K562 (cell line): ENCODE measurements around the gene KLHL30. TPM values are rescaled to one million over a fixed set of nuclear protein-coding genes. Genes with fewer than 3 reads are reported as not detected.

Source experiments
- ATAC-seq: fragments of 200-7000 bp; cut with Tn5 transposase; 3 replicates; pipeline ENCODE4 v1.9.1; 2020; ENCODE audit warnings: moderate library complexity
- BruUV-seq: library from RNA; stranded (reverse); fragments of 400-500 nt; replicated peaks from 2 replicates; lab custom pipeline; 2021; lab: Mats Ljungman, UMichigan
- CTCF ChIA-PET: fragments of 300-600 bp; formaldehyde crosslinking; extraction: SDS; loops from one replicate; lab custom pipeline; 2021; ENCODE audit warnings: low intra/inter-chr PET ratio; lab: Yijun Ruan, JAX
- POLR2A ChIA-PET: fragments of 300-600, 350-650 bp; sonication (Branson Sonifier 250); formaldehyde crosslinking; extraction: SDS; loops from one replicate; lab custom pipeline; 2021; ENCODE audit warnings: antibody characterized with exemption, inconsistent platforms; lab: Yijun Ruan, JAX
- DNase-seq, 4 experiments: peaks; one replicate each; pipeline versions ENCODE4 v3.0.0 to v3.0.0-alpha.2; 2011 to 2018; ENCODE audit warnings: low spot score in 3 of 4, mixed read lengths in 3 of 4; ENCODE audit errors: extremely low read depth in 1 of 4
- FAIRE-seq: peaks from 2 replicates; lab custom pipeline; 2011; peaks lifted over from hg19 to GRCh38; lab: Jason Lieb, UNC
- H2AFZ ChIP-seq: 2 replicates; pipeline ENCODE4 v1.6.0; 2011; ENCODE audit warnings: low read depth, low read length, control low read depth, inconsistent platforms
- H3K27ac ChIP-seq: fragments of 200-600 bp; 3 replicates; pipeline ENCODE4 v1.8.0; 2011; ENCODE audit warnings: low read depth, mild to moderate bottlenecking, control low read depth, inconsistent platforms, low read length, moderate library complexity, mixed read lengths; ENCODE audit errors: extremely low read depth
- H3K27me3 ChIP-seq, 2 experiments: fragments of 300-600 bp in 1 of 2; 2 replicates in 1 of 2; 3 replicates in 1 of 2; pipeline versions ENCODE4 v1.6.0 to v1.8.0; 2011; ENCODE audit warnings: inconsistent platforms in 2 of 2, low read length in 2 of 2, mild to moderate bottlenecking in 1 of 2, mixed read lengths in 1 of 2, moderate library complexity in 1 of 2; ENCODE audit not compliant: control insufficient read depth in 2 of 2, insufficient read depth in 2 of 2
- H3K36me3 ChIP-seq: fragments of 300-600 bp; 3 replicates; pipeline ENCODE4 v1.8.0; 2011; ENCODE audit warnings: mild to moderate bottlenecking, low read length, inconsistent platforms; ENCODE audit not compliant: control insufficient read depth, insufficient read depth
- H3K4me1 ChIP-seq, 2 experiments: fragments of 200-600 bp in 1 of 2; replicated peaks in 1 of 2; 2 replicates in 1 of 2; 3 replicates in 1 of 2; pipeline versions ENCODE4 v1.5.1 to v1.8.0; 2011; ENCODE audit warnings: inconsistent platforms in 2 of 2, low read length in 2 of 2, mild to moderate bottlenecking in 1 of 2, mixed read lengths in 1 of 2, moderate library complexity in 1 of 2; ENCODE audit not compliant: control insufficient read depth in 2 of 2, insufficient read depth in 2 of 2
- H3K4me2 ChIP-seq: 2 replicates; pipeline ENCODE4 v1.6.1; 2011; ENCODE audit warnings: low read length, control low read depth, inconsistent platforms, mixed read lengths; ENCODE audit not compliant: insufficient read depth
- H3K4me3 ChIP-seq: fragments of 200-600 bp; sonication (generic), shearing (Covaris generic); 2 replicates; pipeline ENCODE4 v1.5.1; 2016; ENCODE audit warnings: control low read depth, inconsistent platforms
- H3K79me2 ChIP-seq: fragments of 200-600 bp; 3 replicates; pipeline ENCODE4 v1.8.0; 2011; ENCODE audit warnings: low read length, inconsistent platforms; ENCODE audit not compliant: control insufficient read depth, insufficient read depth
- H3K9ac ChIP-seq, 2 experiments: 2 replicates each; pipeline versions ENCODE4 v1.6.0 to v1.6.1; 2011; ENCODE audit warnings: low read depth in 2 of 2, low read length in 2 of 2, control low read depth in 1 of 2, inconsistent platforms in 1 of 2, mild to moderate bottlenecking in 1 of 2, mixed read lengths in 1 of 2; ENCODE audit not compliant: insufficient read depth in 1 of 2
- H3K9me1 ChIP-seq: one replicate; pipeline ENCODE4 v1.6.0; 2011; ENCODE audit warnings: inconsistent platforms, mild to moderate bottlenecking, low read length, moderate library complexity; ENCODE audit not compliant: control insufficient read depth, insufficient read depth
- H3K9me3 ChIP-seq: replicated peaks from 2 replicates; pipeline ENCODE4 v1.5.1; 2011; ENCODE audit warnings: low read depth, low read length, inconsistent platforms; ENCODE audit not compliant: control insufficient read depth, insufficient read depth
- H4K20me1 ChIP-seq: replicated peaks from 2 replicates; pipeline ENCODE4 v1.6.1; 2011; ENCODE audit warnings: low read length, inconsistent platforms, mixed read lengths; ENCODE audit not compliant: control insufficient read depth, insufficient read depth
- CREB3 ChIP-seq: fragments of 450-650 bp; conservative IDR thresholded peaks from 2 replicates; pipeline ENCODE4 v1.6.1; 2016; ENCODE audit warnings: missing genetic modification characterization, low read depth, mild to moderate bottlenecking, missing compliant biosample characterization, moderate library complexity
- FOXJ2 ChIP-seq: fragments of 200-800 bp; sonication (Bioruptor generic); IDR thresholded peaks from 2 replicates; pipeline ENCODE4 v1.6.1; 2016; ENCODE audit warnings: missing genetic modification characterization, missing compliant biosample characterization
- MEF2D ChIP-seq: conservative IDR thresholded peaks from 2 replicates; pipeline ENCODE4 v1.6.1; 2016; ENCODE audit warnings: low read depth, missing genetic modification characterization, missing compliant biosample characterization
- NFE2 ChIP-seq: IDR thresholded peaks from 2 replicates; pipeline ENCODE4 v1.6.1; 2014; ENCODE audit warnings: antibody characterized with exemption, low read depth
- NFE2L1 ChIP-seq: fragments of 450-650 bp; IDR thresholded peaks from 2 replicates; pipeline ENCODE4 v1.6.1; 2016; ENCODE audit warnings: missing genetic modification characterization, low read depth, mild to moderate bottlenecking, missing compliant biosample characterization, moderate library complexity, borderline replicate concordance
- POLR2G ChIP-seq: fragments of 200-400 bp; formaldehyde crosslinking; IDR thresholded peaks from 2 replicates; pipeline ENCODE4 v1.6.1; 2017; ENCODE audit warnings: low read depth, mild to moderate bottlenecking, antibody characterized with exemption, low read length, moderate library complexity
- SMC3 ChIP-seq: conservative IDR thresholded peaks from 2 replicates; pipeline ENCODE4 v1.6.1; 2011; ENCODE audit warnings: low read depth, low read length, improper control_type of control experiment; ENCODE audit not compliant: insufficient read depth
- STAT5B ChIP-seq: fragments of 250-450 bp; sonication (Bioruptor Pico); IDR thresholded peaks from 2 replicates; pipeline ENCODE4 v1.8.0; 2021; ENCODE audit warnings: mild to moderate bottlenecking, inconsistent platforms
- ZEB2 ChIP-seq: fragments of 450-650 bp; IDR thresholded peaks from 2 replicates; pipeline ENCODE4 v1.6.1; 2016
- ZNF75A ChIP-seq: fragments of 450-650 bp; formaldehyde crosslinking; IDR thresholded peaks from 2 replicates; pipeline ENCODE4 v1.4.0; 2020; ENCODE audit warnings: mild to moderate bottlenecking
- WGBS: fragments of 100-300 bp; shearing (Covaris generic); methylation state at CpG from one replicate; pipeline ENCODE4 v1.1.6; 2016; ENCODE audit warnings: low coverage, mixed read lengths; ENCODE audit not compliant: insufficient coverage; ENCODE audit errors: missing lambda C conversion rate; 5-methylcytosine and 5-hydroxymethylcytosine counted together
- in situ Hi-C: fragments of 300-500 bp; cut with MboI; formaldehyde crosslinking; loops from 4 replicates; pipeline ENCODE4 v1.15.0; 2018; ENCODE audit warnings: inconsistent platforms, mixed read lengths
- intact Hi-C: fragments of 100-400 bp; cut with micrococcal nuclease; formaldehyde crosslinking; loops from 2 replicates; pipeline ENCODE4 v1.14.2; 2022
- polyA plus RNA-seq, 8 experiments: library from polyadenylated mRNA; depleted of rRNA in 4 of 8; stranded (reverse) in 5 of 8; unstranded in 3 of 8; fragments of >200 nt; fragmentation: Nextera tagmentation in 2 of 8; fragmentation: Illumina TruSeq in 1 of 8; extraction: Ambion mirVana in 2 of 8; extraction: Trizol in 1 of 8; gene quantifications; 2 replicates each; pipeline versions ENCODE4 v1.2.1 to v1.2.3, GENCODE V29; 2011 to 2014; ENCODE audit warnings: inconsistent platforms in 1 of 8, missing spikeins in 1 of 8
- total RNA-seq, 7 experiments: library from RNA; depleted of rRNA in 6 of 7; stranded (reverse); fragments of >200 nt in 6 of 7; fragmentation: Illumina TruSeq in 2 of 7; extraction: Trizol in 2 of 7; gene quantifications; 2 replicates each; pipeline versions ENCODE4 v1.2.1 to v1.2.3, GENCODE V29; 2011 to 2021; ENCODE audit warnings: low replicate concordance in 1 of 7
- TF ChIP-seq, protein P1 (sequence below): sonication (generic); formaldehyde crosslinking; IDR thresholded peaks from 2 replicates; pipeline ENCODE4 v1.9.0; 2022; ENCODE audit warnings: mild to moderate bottlenecking, missing genetic modification reagents
- TF ChIP-seq, protein P2 (sequence below): fragments of 250-450 bp; sonication (Bioruptor Pico); IDR thresholded peaks from 2 replicates; pipeline ENCODE4 v1.5.0; 2020; ENCODE audit warnings: mild to moderate bottlenecking

The KLHL30 gene
- total and polyA plus RNA-seq, 9 of the 15 experiments (the other 6 are each of a cell fraction or from before 2014, with no cell fraction given) = 0.04 TPM; not detected in 8

- H3K79me2 ChIP-seq = no peaks in the 10 kb centered on the region
- WGBS = 96% methylated on average over 16 of the region's 16 CpGs
- no peak overlapping the region for H3K4me3 ChIP-seq
- DNase-seq (no peak), ATAC-seq (no peak), FAIRE-seq (no peak)
- no peaks in the 10 kb centered on the region for H3K9me3 ChIP-seq
- H3K9me1 ChIP-seq = no peaks in the 10 kb centered on the region
- POLR2A ChIA-PET = interaction anchor here (0.6 to 1.7 kb wide), 5 partner anchors 10 to 540 kb away, joined by 3 to 4 read pairs (median 3); no protein-coding TSS in a partner anchor
- H3K36me3 ChIP-seq = peaks cover 17% of the 10 kb centered on the region; the same call in 2 of the 3 replicates
- TF ChIP-seq STAT5B (CRISPR knock-in tag) = no peak
- peak; percentile 36; the same call in 1 of the 2 replicates for TF ChIP-seq POLR2G
- TF ChIP-seq NFE2L1 (tag) = no peak
- intact Hi-C loops = no loop called here
- H3K4me1 ChIP-seq = no peaks in the 10 kb centered on the region; a peak in 1 of 5 replicates
- no peak overlapping the region for H3K27ac ChIP-seq
- H3K27me3 ChIP-seq = no peaks in the 10 kb centered on the region
- H2AFZ ChIP-seq = no peak overlapping the region
- in situ Hi-C loops = no loop called here
- no peak overlapping the region for H3K4me2 ChIP-seq
- H3K9ac ChIP-seq = no peak overlapping the region
- no peaks in the 10 kb centered on the region for H4K20me1 ChIP-seq
- no TSS peak for BruUV-seq
- CTCF ChIA-PET = no interaction called here
These were observed 46.9 kb upstream of the KLHL30 start for GRCh38 chr2:238091436-238092060.

DNA sequence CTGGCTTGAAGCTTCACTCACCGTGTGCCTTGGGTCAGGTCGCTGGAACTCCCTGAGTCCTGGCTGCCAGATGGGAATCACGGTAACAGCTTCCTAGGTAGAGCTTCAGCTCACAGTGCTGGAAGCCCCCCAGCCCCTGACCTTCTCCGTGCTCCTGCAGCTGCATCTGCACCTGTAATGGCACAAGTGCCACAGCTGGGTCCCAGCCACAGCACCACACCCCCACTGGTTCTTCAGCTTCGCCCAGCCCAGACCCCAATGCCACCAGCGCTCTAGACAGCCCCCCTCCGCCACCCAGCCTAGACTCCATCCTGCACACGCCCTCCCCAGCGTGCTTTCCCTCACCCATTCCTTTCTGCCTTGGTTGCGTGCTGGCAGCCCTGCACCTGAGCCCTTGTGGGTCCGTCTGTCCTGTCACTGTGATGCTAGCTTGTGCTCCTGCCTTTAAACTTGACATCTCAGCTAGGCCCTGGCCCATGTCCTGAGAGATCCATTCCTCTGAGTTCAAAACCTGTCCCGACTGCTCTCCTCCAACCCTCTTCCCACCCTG, 45.9 kb upstream of the KLHL30 start:
- WGBS = 83% methylated on average over 10 of the region's 12 CpGs
- ATAC-seq (no peak), DNase-seq (no peak), FAIRE-seq (no peak)
- intact Hi-C loops (no loop called here), in situ Hi-C loops (no loop called here)
- no peak overlapping the region for H3K4me3 ChIP-seq
- POLR2A ChIA-PET = interaction anchor here (0.6 to 1.7 kb wide), 3 partner anchors 9 to 197 kb away, joined by 3 to 4 read pairs (median 3); no protein-coding TSS in a partner anchor
- H4K20me1 ChIP-seq = no peaks in the 10 kb centered on the region
- H2AFZ ChIP-seq = no peak overlapping the region
- CTCF ChIA-PET = no interaction called here
- no peaks in the 10 kb centered on the region for H3K27me3 ChIP-seq
- no peaks in the 10 kb centered on the region; a peak in 1 of 5 replicates for H3K4me1 ChIP-seq
- H3K9me3 ChIP-seq = no peaks in the 10 kb centered on the region
- no peaks in the 10 kb centered on the region for H3K9me1 ChIP-seq
- no TSS peak for BruUV-seq
- H3K27ac ChIP-seq = no peak overlapping the region
- H3K79me2 ChIP-seq = no peaks in the 10 kb centered on the region
- H3K36me3 ChIP-seq = peaks cover 17% of the 10 kb centered on the region; the same call in 2 of the 3 replicates
- H3K9ac ChIP-seq = no peak overlapping the region; a peak in 1 of 4 replicates
- no peak overlapping the region for H3K4me2 ChIP-seq
- no peak for TF ChIP-seq FOXJ2 (tag)
- TF ChIP-seq, protein P1, sequence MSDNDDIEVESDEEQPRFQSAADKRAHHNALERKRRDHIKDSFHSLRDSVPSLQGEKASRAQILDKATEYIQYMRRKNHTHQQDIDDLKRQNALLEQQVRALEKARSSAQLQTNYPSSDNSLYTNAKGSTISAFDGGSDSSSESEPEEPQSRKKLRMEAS (CRISPR knock-in tag) = no peak
- no peak for TF ChIP-seq SMC3
- TF ChIP-seq ZNF75A (CRISPR knock-in tag) = no peak
- no peak for TF ChIP-seq MEF2D (tag)
- no peak for TF ChIP-seq NFE2
- TF ChIP-seq ZEB2 = no peak
- TF ChIP-seq, protein P2, sequence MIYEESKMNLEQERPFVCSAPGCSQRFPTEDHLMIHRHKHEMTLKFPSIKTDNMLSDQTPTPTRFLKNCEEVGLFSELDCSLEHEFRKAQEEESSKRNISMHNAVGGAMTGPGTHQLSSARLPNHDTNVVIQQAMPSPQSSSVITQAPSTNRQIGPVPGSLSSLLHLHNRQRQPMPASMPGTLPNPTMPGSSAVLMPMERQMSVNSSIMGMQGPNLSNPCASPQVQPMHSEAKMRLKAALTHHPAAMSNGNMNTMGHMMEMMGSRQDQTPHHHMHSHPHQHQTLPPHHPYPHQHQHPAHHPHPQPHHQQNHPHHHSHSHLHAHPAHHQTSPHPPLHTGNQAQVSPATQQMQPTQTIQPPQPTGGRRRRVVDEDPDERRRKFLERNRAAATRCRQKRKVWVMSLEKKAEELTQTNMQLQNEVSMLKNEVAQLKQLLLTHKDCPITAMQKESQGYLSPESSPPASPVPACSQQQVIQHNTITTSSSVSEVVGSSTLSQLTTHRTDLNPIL = no peak
- TF ChIP-seq CREB3 (tag) = no peak
